HepG2 (cell line): ENCODE measurements around the gene PIAS3. TPM values are rescaled to one million over a fixed set of nuclear protein-coding genes. Genes with fewer than 3 reads are reported as not detected.

Experiments used
- ATF7 ChIP-seq, 2 experiments: fragments of 450-650 bp in 1 of 2; sonication (generic) in 1 of 2; formaldehyde crosslinking in 1 of 2; IDR thresholded peaks; 2 replicates each; pipeline versions ENCODE4 v1.4.0 to v1.6.1; 2016 to 2020; ENCODE audit warnings: antibody characterized with exemption in 1 of 2, mild to moderate bottlenecking in 1 of 2, missing genetic modification reagents in 1 of 2
- BHLHE40 ChIP-seq: IDR thresholded peaks from 2 replicates; pipeline ENCODE4 v1.6.1; 2011; ENCODE audit warnings: low read length, improper control_type of control experiment
- CBX1 ChIP-seq: IDR thresholded peaks from one replicate; pipeline ENCODE4 v1.6.1; 2016; ENCODE audit warnings: antibody characterized with exemption, low read depth
- FOXO1 ChIP-seq: sonication (generic); formaldehyde crosslinking; IDR thresholded peaks from 2 replicates; pipeline ENCODE4 v1.4.0; 2020; ENCODE audit warnings: missing genetic modification reagents
- HDAC1 ChIP-seq: sonication (generic); formaldehyde crosslinking; IDR thresholded peaks from 2 replicates; pipeline ENCODE4 v1.5.1; 2020; ENCODE audit warnings: mild to moderate bottlenecking, missing genetic modification reagents
- HNF4A ChIP-seq: sonication (generic); formaldehyde crosslinking; IDR thresholded peaks from 2 replicates; pipeline ENCODE4 v1.4.0; 2020; ENCODE audit warnings: missing genetic modification reagents
- IKZF1 ChIP-seq: fragments of 450-650 bp; IDR thresholded peaks from 2 replicates; pipeline ENCODE4 v1.7.1; 2016
- KMT2A ChIP-seq: sonication (generic); formaldehyde crosslinking; IDR thresholded peaks from 2 replicates; pipeline ENCODE4 v1.4.0; 2020; ENCODE audit warnings: missing genetic modification reagents
- MYC ChIP-seq: sonication (generic); formaldehyde crosslinking; IDR thresholded peaks from 2 replicates; pipeline ENCODE4 v1.9.0; 2021; ENCODE audit warnings: missing genetic modification reagents, borderline replicate concordance
- MZF1 ChIP-seq: sonication (generic); formaldehyde crosslinking; IDR thresholded peaks from 2 replicates; pipeline ENCODE4 v1.8.1; 2023; ENCODE audit warnings: mild to moderate bottlenecking, missing genetic modification reagents, borderline replicate concordance
- NR2F6 ChIP-seq, 2 experiments: IDR thresholded peaks; 2 replicates each; pipeline ENCODE4 v1.6.1; 2016; ENCODE audit warnings: antibody characterized with exemption in 1 of 2, mild to moderate bottlenecking in 1 of 2
- PHF8 ChIP-seq: sonication (generic); formaldehyde crosslinking; IDR thresholded peaks from 2 replicates; pipeline ENCODE4 v1.5.0; 2020; ENCODE audit warnings: missing genetic modification reagents
- PLRG1 ChIP-seq: fragments of 450-650 bp; conservative IDR thresholded peaks from 2 replicates; pipeline ENCODE4 v1.6.1; 2016
- SNAPC2 ChIP-seq: sonication (generic); formaldehyde crosslinking; IDR thresholded peaks from 2 replicates; pipeline ENCODE4 v1.8.1; 2022; ENCODE audit warnings: mild to moderate bottlenecking, missing genetic modification reagents
- ZNF33B ChIP-seq: sonication (generic); formaldehyde crosslinking; IDR thresholded peaks from 2 replicates; pipeline ENCODE4 v1.5.1; 2020; ENCODE audit warnings: mild to moderate bottlenecking, missing genetic modification reagents
- ZNF350 ChIP-seq: sonication (generic); formaldehyde crosslinking; IDR thresholded peaks from 2 replicates; pipeline ENCODE4 v1.4.0; 2020; ENCODE audit warnings: mild to moderate bottlenecking, low read depth, missing genetic modification reagents, borderline replicate concordance
- ZNF605 ChIP-seq: sonication (generic); formaldehyde crosslinking; IDR thresholded peaks from 2 replicates; pipeline ENCODE4 v1.8.0; 2022; ENCODE audit warnings: mild to moderate bottlenecking, missing genetic modification reagents
- ZNF709 ChIP-seq: sonication (generic); formaldehyde crosslinking; IDR thresholded peaks from 2 replicates; pipeline ENCODE4 v1.5.0; 2020; ENCODE audit warnings: mild to moderate bottlenecking, missing genetic modification reagents
- ZNF878 ChIP-seq: sonication (generic); formaldehyde crosslinking; IDR thresholded peaks from 2 replicates; pipeline ENCODE4 v1.8.1; 2023; ENCODE audit warnings: mild to moderate bottlenecking, missing genetic modification reagents, moderate library complexity
- polyA plus RNA-seq, 8 experiments: library from polyadenylated mRNA; depleted of rRNA in 3 of 8; stranded (reverse) in 7 of 8; unstranded in 1 of 8; fragments of >200 nt; fragmentation: Illumina TruSeq in 4 of 8; extraction: Trizol in 4 of 8; gene quantifications; 2 replicates each; pipeline versions ENCODE4 v1.2.1 to v1.2.3, GENCODE V29; 2011 to 2016; ENCODE audit warnings: low read depth in 4 of 8, missing spikeins in 1 of 8, mixed read lengths in 1 of 8; ENCODE audit not compliant: insufficient read depth in 1 of 8
- total RNA-seq, 5 experiments: library from RNA; depleted of rRNA; stranded (reverse); fragments of >200 nt; fragmentation: Illumina TruSeq; extraction: Trizol; gene quantifications; 2 replicates each; pipeline ENCODE4 v1.2.3, GENCODE V29; 2016; ENCODE audit warnings: low read depth in 1 of 5
- TF ChIP-seq, protein P1 (sequence below): IDR thresholded peaks from 2 replicates; pipeline ENCODE4 v1.6.1; 2016; ENCODE audit warnings: low read depth, missing genetic modification reagents, missing compliant biosample characterization
- TF ChIP-seq, protein P2 (sequence below): sonication (generic); formaldehyde crosslinking; conservative IDR thresholded peaks from 2 replicates; pipeline ENCODE4 v1.8.0; 2022; ENCODE audit warnings: mild to moderate bottlenecking, moderate library complexity, missing genetic modification reagents
- TF ChIP-seq, protein P3 (sequence below): sonication (generic); formaldehyde crosslinking; IDR thresholded peaks from 2 replicates; pipeline ENCODE4 v1.8.0; 2022; ENCODE audit warnings: missing genetic modification reagents, mild to moderate bottlenecking, moderate library complexity, borderline replicate concordance

The PIAS3 gene
- total and polyA plus RNA-seq, 2 of the 13 experiments (the other 11 are each of a cell fraction or from before 2014, with no cell fraction given), result 3.7 to 8.0 TPM

DNA sequence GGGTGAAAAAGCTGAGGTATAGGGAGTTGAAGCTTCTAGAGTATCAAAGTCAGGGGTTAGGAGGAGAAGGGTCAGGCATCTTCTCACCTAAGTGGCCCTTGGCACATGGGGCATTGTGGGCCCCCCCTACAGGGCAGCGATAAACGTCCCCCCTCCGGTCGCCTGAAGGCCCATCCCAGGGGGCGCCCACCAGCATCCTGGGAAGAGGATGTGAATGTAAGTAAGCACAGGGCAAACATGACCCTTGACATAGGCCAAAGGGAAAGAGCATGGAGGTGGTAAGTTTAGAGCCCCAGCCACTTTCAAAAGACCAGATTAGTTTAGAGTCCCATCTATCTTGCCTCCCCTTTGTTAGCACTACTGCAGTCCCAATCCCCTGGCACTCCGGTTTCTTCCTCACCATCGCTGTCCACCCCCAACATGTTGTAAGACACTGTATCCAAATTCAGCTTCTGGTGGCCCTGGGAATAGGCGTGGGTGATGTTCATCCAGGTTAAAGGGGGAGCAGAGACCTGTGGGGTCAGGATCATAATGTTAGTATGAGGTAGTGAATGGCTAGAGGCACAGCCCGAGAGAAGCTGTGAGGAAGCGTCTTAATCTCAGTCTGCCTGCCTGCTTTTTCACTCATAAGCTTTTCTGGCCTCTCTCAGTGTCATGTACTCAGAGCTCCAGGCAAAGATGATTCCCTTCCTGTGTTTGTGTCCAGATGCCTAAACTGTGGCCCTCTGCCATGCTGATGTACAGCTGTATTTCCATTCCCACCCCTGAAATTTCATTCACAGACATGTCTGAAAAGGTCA is 48.3 kb upstream of the PIAS3 start (continued):
- TF ChIP-seq, protein P1, sequence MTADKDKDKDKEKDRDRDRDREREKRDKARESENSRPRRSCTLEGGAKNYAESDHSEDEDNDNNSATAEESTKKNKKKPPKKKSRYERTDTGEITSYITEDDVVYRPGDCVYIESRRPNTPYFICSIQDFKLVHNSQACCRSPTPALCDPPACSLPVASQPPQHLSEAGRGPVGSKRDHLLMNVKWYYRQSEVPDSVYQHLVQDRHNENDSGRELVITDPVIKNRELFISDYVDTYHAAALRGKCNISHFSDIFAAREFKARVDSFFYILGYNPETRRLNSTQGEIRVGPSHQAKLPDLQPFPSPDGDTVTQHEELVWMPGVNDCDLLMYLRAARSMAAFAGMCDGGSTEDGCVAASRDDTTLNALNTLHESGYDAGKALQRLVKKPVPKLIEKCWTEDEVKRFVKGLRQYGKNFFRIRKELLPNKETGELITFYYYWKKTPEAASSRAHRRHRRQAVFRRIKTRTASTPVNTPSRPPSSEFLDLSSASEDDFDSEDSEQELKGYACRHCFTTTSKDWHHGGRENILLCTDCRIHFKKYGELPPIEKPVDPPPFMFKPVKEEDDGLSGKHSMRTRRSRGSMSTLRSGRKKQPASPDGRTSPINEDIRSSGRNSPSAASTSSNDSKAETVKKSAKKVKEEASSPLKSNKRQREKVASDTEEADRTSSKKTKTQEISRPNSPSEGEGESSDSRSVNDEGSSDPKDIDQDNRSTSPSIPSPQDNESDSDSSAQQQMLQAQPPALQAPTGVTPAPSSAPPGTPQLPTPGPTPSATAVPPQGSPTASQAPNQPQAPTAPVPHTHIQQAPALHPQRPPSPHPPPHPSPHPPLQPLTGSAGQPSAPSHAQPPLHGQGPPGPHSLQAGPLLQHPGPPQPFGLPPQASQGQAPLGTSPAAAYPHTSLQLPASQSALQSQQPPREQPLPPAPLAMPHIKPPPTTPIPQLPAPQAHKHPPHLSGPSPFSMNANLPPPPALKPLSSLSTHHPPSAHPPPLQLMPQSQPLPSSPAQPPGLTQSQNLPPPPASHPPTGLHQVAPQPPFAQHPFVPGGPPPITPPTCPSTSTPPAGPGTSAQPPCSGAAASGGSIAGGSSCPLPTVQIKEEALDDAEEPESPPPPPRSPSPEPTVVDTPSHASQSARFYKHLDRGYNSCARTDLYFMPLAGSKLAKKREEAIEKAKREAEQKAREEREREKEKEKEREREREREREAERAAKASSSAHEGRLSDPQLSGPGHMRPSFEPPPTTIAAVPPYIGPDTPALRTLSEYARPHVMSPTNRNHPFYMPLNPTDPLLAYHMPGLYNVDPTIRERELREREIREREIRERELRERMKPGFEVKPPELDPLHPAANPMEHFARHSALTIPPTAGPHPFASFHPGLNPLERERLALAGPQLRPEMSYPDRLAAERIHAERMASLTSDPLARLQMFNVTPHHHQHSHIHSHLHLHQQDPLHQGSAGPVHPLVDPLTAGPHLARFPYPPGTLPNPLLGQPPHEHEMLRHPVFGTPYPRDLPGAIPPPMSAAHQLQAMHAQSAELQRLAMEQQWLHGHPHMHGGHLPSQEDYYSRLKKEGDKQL (CRISPR knock-in tag), result no peak
- TF ChIP-seq IKZF1, result no peak
- peak; percentile 34; the same call in 1 of the 2 replicates for TF ChIP-seq HNF4A (CRISPR knock-in tag)
- TF ChIP-seq CBX1, result no peak
- no peak for TF ChIP-seq ZNF709 (CRISPR knock-in tag)
- TF ChIP-seq ATF7 (IDR thresholded peaks at IDR 0.05), result no peak
- no peak for TF ChIP-seq ATF7 (CRISPR knock-in tag; IDR thresholded peaks at IDR 0.05)
- no peak for TF ChIP-seq ZNF605 (CRISPR knock-in tag)
- TF ChIP-seq BHLHE40, result no peak
- TF ChIP-seq ZNF350 (CRISPR knock-in tag), result no peak
- no peak for TF ChIP-seq ZNF878 (CRISPR knock-in tag)
- no peak for TF ChIP-seq ZNF33B
- TF ChIP-seq NR2F6 (IDR thresholded peaks at IDR 0.05), result peak; percentile 65; the same call in 1 of the 2 replicates
- peak; percentile 41; the same call in 1 of the 2 replicates for TF ChIP-seq NR2F6 (CRISPR knock-in tag; IDR thresholded peaks at IDR 0.05)
- TF ChIP-seq, protein P2, sequence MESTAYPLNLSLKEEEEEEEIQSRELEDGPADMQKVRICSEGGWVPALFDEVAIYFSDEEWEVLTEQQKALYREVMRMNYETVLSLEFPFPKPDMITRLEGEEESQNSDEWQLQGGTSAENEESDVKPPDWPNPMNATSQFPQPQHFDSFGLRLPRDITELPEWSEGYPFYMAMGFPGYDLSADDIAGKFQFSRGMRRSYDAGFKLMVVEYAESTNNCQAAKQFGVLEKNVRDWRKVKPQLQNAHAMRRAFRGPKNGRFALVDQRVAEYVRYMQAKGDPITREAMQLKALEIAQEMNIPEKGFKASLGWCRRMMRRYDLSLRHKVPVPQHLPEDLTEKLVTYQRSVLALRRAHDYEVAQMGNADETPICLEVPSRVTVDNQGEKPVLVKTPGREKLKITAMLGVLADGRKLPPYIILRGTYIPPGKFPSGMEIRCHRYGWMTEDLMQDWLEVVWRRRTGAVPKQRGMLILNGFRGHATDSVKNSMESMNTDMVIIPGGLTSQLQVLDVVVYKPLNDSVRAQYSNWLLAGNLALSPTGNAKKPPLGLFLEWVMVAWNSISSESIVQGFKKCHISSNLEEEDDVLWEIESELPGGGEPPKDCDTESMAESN (CRISPR knock-in tag), result no peak
- no peak for TF ChIP-seq MYC
- TF ChIP-seq PHF8 (CRISPR knock-in tag), result no peak
- TF ChIP-seq FOXO1, result no peak
- no peak for TF ChIP-seq SNAPC2
- TF ChIP-seq MZF1, result no peak
- TF ChIP-seq, protein P3, sequence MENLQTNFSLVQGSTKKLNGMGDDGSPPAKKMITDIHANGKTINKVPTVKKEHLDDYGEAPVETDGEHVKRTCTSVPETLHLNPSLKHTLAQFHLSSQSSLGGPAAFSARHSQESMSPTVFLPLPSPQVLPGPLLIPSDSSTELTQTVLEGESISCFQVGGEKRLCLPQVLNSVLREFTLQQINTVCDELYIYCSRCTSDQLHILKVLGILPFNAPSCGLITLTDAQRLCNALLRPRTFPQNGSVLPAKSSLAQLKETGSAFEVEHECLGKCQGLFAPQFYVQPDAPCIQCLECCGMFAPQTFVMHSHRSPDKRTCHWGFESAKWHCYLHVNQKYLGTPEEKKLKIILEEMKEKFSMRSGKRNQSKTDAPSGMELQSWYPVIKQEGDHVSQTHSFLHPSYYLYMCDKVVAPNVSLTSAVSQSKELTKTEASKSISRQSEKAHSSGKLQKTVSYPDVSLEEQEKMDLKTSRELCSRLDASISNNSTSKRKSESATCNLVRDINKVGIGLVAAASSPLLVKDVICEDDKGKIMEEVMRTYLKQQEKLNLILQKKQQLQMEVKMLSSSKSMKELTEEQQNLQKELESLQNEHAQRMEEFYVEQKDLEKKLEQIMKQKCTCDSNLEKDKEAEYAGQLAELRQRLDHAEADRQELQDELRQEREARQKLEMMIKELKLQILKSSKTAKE (CRISPR knock-in tag), result peak; percentile 46; the same call in 1 of the 2 replicates
- TF ChIP-seq PLRG1, result no peak
- TF ChIP-seq KMT2A (CRISPR knock-in tag), result no peak
- 0 out of 2 replicates have a peak, but pooled peaks have one; percentile 21 for TF ChIP-seq HDAC1
